Activated CD8-positive, alpha-beta memory T cell treated with anti-CD3 and anti-CD28 coated beads, Interleukin-2, amount 50 U/mL, for 1 hour (primary cell): ENCODE results near the gene FERMT1.
"Not testable (repeated sequence)": the region's sequence is repeated elsewhere in the genome, so short reads cannot be mapped to it uniquely, and the experiment has no call there.

Source experiments
- DNase-seq: peaks from one replicate; pipeline ENCODE4 v3.0.0-alpha.2; 2020; ENCODE audit errors: extremely low read depth

Gene FERMT1

GRCh38 chr20:6069669-6070068 lies 53.2 kb downstream of the FERMT1 start:
- no peak for DNase-seq

- no peak for DNase-seq
Measured at GRCh38 chr20:6067763-6068318, 55.0 kb downstream of the FERMT1 start.

DNA sequence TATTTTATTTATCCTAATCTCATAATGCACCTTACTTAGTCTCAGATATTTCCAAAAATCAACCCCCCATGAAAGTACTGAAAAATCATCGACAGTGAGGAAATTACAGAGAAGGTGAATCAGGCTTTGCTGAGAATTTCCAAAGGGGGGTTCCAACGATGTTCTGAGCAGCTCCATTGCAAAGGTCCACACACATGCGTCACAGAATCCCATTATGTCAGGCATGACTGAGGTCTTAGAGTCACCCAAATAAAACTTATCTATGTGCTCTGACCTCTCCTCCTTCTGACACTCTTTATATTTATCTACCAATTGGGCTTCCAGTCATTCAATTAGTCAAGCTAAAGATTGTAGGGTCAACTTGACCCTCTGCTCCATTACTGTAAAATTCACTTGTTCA lies 56.2 kb downstream of the FERMT1 start:
- no peak for DNase-seq

DNA sequence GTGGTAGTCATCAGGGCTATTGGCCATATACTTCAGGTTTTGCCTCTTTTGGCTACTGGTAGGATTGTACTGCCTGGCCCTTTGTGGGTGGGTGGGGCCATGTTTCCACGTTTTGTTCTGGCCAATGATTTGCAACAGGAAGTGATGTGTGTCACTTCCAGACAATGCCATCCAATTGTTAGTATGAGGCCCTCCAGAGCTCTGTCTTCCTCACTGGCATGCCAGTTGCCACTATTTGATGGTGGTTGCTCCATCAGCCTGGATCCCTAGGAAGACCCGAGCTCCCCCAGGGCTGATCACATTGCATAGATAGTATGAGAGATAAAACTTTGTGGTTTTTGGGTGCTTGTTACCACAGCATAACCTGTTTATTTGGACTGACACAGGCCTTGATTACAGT lies 61.3 kb downstream of the FERMT1 start:
- no peak for DNase-seq

DNA sequence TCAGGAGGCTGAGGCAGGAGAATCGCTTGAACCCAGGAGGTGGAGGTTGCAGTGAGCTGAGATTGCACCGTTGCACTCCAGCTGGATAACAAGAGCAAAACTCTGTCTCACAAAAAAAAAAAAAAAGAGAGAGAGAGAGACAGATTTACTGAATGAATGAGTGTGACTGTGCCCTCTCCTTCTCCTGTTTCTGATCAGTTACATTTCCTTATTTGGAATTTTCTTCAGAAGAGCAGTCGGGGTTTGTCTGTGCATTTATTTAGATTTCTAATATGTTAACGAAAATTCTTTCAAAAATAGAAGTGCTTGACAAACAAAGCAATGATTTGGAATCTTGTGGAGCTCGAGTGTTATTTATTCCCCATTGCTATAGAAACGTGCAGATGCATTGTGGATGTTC lies 62.6 kb downstream of the FERMT1 start:
- DNase-seq, result no peak

DNA sequence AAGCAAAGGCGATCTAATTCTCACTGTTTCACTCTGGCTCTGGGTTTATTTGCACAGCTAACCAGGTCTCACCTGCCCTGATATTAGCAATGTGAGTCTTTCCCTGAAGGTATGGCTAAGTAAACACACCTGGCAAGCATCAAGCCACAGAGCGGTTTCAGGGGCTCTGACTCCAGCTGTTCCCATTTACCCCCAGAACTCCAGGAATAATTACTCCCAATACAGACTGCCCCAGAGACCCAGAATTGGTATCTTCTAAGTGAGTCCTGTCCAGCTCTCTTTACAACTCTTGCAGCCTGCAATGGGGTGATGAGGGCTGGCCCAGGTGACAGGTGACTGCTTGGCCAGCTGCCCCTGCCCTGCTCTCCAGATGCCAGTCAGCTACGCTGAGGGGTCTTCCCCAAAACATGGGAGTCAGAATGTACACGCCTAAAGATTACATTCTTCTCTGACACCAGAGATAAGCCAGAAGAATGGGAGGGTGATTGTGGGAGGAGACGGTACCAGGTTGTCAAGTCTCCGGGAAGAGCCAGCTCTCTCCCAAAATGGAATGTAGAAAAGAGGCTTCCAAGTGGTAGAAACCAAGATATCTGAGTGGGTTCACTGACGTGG lies 64.0 kb downstream of the FERMT1 start:
- DNase-seq, result no peak

GRCh38 chr20:6057691-6058090 lies 65.1 kb downstream of the FERMT1 start:
- DNase-seq, result no peak

DNA sequence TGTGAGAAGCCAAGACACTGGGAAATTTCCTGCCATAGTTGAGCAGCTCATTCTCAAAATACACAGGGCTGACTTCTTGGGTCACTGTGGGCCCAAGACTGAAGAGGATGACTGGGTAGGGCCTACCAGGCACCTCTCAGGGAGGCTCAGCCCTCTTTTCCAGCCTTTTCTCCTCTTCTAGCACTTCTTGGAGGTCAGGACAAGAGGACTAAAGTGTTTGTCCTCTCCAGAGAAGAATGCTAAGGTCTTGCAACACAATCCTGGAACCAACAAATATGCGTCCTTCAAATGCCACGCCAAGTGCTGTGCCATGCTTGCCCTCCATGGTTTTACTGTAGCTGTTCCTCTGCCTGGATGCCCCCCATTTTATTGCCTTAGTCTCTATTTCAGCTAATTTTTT lies 65.7 kb downstream of the FERMT1 start:
- DNase-seq, result no peak

GRCh38 chr20:6055981-6056569 lies 66.8 kb downstream of the FERMT1 start:
- DNase-seq, result no peak

- DNase-seq, result no peak
Measured at GRCh38 chr20:6055161-6055783, 67.6 kb downstream of the FERMT1 start.

GRCh38 chr20:6054689-6055051 lies 68.2 kb downstream of the FERMT1 start:
- DNase-seq, result not testable (repeated sequence)

DNA sequence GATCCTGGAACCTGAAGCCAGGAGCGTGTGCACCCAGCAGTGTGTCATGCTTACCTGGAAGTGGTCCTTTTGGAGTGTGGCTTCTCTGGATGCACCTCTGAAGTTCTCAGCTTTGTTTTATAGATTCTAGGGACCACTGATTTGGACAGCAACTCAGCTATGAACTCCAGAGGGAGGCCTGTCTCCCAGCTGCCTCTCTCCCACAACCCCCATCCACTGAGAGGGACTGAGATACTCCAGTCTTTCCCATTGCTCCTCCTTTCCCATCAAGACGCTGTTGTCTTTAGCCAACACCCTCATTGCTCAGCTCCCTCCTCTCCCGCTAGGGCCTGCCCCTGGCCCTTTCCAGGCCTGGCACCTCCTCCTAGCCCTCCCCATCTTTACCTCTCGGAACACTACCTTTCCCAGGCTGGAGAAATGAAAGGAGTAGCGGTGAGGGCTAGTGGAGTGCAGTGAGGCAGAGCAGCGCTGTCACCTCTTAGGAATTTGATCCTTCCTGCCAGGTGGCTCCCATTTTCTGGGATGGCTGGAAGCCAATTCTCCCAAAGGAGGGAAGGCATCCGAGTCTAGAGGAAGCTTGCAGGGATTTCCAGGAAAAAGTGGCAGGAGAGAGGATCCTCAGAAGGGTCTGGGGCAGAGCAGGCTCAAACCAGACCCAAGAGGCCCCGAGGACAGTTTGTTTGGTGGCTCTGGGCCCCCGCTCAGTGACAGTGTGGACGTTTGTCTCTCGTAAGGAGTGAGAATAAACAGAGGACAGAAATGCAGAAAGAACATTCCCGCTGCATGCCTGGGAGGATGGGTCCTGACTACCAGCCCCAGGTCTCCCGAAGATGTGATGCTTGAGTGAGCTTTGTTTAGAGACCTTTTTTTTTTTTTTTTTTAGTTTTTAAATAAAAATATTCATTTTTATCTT lies 68.8 kb downstream of the FERMT1 start, which contains the start of gene LRRN4:
Gene LRRN4, minus strand, starts transcription at position 285 of the 913 bp plus-strand sequence. CDS start 1,261 bp downstream, outside the sequence.
- DNase-seq, result no peak

DNA sequence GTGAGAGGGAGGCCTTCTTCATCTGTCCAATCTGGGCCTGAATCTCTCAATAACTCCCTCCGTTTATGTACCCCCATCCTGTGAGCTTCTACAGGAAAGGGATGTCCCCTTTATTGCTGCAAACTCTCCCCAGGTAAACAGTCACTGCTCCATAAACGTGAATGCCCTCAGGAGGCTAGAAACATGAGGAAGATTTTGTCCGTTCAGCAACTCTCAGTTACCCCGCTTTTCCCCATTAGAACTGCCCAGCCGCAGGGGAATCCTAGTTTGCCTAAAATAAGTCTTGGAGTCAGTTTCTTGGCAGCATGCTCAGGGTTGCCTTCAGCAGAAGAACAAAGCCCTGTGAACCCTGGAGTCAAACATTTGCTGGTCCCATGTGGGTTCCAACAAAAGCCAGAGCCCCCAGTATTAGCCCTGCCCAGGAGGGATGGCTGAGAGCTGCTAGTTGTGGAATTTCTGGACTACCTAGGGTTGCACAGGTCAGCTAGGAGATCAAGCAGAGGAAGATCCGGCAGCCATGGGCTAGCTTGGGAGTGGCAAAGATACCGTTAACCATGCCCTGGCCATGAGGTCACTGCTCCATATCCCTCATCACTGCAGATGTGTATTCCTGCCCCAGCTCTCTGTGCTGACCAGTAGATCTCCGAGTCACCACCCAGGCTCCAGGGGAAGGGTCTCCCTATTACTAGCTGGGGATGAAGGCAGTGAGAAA lies 69.6 kb downstream of the FERMT1 start:
- DNase-seq, result no peak

- DNase-seq, result no peak
Measured at GRCh38 chr20:6051505-6051904, 71.3 kb downstream of the FERMT1 start.

DNA sequence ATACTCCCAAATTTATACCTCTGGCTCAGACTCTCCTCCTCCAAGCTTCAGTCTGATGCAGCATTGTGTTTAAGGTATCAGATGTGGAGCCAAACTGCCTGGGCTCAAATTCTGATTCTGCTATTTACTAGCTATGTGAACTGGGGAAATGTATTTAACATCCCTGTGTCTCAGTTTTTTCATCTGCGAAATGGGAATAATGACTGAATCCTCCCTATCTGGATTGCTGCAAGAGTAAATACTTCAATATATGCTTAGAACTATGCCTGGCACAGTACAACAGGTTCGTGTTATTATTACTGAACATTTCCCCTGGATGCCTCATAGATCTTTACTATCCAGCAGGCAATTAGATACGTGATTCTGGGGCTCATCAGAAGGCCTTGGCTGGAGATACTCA lies 74.4 kb downstream of the FERMT1 start:
- no peak for DNase-seq

DNA sequence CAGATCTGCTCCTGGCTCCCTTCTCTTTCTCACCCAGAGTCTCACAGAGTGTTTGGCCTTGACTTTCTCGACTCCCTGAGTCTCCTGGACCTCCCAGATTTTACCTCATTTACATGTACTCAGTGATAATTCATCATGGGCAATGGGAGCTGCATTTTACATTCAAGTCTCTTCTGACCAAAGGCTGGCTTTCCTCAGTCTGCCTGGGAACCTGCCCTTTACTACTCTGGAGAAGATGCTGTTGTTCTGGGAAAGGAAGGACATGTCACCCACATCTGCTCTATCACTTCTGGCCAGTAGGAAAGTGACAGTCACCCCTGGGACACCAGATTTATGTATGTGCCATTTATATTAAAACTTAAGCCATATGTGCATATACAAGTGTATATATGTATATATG lies 76.4 kb downstream of the FERMT1 start:
- no peak for DNase-seq

DNA sequence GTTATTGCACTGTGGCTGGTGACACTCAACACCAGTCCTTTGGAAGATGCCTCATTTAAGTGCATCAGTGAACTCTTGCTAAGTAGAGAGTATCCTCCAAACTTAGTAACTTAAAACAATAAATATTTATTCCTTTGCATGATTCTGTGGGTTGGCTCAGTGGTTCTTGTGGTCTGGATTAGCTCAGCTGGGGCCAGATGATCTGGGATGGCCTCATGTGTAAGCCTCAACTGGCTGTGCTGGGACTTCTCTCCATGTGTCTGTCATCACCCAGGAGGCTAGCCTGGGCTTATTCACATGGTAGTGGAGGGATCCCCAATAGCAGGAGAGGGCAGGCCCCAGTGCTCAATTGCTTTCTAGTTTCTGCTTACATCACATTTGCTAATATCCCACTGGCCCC lies 77.3 kb downstream of the FERMT1 start:
- no peak for DNase-seq

DNA sequence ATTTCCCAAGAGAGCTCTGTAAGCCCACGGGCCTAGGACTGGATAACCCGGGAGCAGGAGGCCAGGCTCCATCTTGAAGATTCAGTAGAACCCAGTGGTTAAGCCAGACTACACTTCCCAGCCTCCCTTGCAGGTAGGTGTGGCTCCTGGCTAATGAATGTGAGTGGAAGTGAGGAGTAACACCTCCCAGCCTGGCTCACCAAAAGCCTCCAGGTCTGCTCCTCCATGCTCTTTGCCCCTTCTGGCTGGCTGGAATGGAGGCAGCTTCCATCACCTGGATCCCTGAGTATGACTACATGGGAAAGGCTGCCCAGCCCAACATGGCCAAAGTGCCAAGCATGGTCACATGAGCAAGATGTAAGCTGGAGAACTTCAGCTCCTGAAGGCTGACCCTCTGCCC lies 78.7 kb downstream of the FERMT1 start:
- no peak for DNase-seq

DNA sequence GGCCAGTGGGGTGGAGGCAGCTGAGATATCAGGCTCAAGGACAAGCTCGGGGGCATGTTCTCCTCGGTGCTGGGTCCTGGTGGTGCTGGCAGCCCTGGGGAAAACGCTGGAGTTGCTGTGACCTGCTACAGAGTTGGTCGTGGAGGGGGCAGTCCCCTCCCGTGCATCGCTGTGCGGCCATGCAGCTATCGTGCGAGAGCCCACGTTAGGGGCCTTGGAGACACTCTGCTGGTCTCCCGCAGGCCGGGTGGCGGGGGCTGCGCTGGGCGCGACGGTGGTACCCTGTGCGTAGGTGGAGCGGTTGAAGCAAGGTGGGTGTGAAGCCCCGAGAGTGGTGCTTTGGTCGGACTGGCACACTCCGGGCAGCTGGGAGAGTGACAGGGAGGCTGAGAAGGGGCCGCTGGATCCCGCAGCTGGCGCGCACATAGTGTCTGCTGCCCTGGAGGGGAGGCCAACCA lies 81.0 kb downstream of the FERMT1 start:
- DNase-seq, result no peak

- no peak for DNase-seq
Measured at GRCh38 chr20:6040958-6041807, 81.6 kb downstream of the FERMT1 start.
